Stimulated activated CD8-positive, alpha-beta memory T cell treated with anti-CD3 and anti-CD28 coated beads, Interleukin-7, amount 100 ng/mL, for 4 hours (primary cell): ENCODE results near the gene MAP2K7.

Source experiments
- DNase-seq, 2 donors: peaks; one replicate each; pipeline ENCODE4 v3.0.0-alpha.2; 2020; ENCODE audit warnings: low read depth in 2 of 2

The MAP2K7 gene

GRCh38 chr19:7962644-7963268 is 59.1 kb downstream of the MAP2K7 start:
- no peak for DNase-seq

- DNase-seq: no peak
Observed at GRCh38 chr19:7963566-7963965, 59.9 kb downstream of the MAP2K7 start.
